Measurements from ENCODE around the gene SHPK. TPM values are rescaled to one million over a fixed set of nuclear protein-coding genes. Genes with fewer than 3 reads are reported as not detected.

Gene SHPK
- total RNA-seq, 1 experiment from 2014 or later: 8.4 TPM

DNA sequence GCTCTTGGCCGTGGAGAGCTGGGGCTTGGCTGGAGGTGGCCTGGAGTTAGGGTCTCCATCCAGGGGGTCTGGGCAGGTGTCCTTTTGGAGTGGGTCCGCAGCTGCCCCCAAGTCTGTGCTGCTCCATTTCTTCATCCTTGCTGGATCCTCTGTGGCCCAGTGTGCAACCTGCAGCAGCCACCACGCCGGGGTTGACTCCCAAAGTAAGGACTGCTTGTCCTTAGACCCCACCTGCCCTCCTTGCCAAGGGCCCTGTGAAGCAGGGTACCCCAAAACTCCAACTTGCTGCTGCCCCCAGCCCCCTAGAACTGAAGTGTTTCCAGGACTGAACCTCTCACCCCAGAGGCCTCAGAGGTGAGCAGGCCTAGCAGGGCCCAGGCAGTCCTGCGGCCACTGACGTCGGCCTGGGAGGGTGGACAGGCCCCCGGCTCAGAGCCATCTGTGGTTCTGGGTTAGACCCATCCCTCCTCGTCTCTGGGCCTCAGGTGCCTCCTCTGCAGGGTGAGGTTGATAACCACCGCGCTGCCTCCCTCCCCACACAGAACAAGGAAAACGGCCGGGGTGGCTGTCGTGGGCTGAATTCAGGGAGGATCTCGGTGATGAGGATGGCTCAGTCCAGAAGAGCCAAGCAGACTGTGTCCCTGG is 43.7 kb downstream of the SHPK start:
- Histone ChIP-seq H3K27ac (ENCODE audit: low read length) (no peak overlapping the region), H3K4me1 (ENCODE audit: control insufficient read depth, insufficient read depth, low read length) (no peaks in the 10 kb centered on the region), H3K4me3 (ENCODE audit: low read depth in 2 of 2, low read length in 2 of 2) (no peak overlapping the region), H3K27me3 (ENCODE audit: control insufficient read depth, insufficient read depth, low read length) (no peaks in the 10 kb centered on the region), H3K9me3 (ENCODE audit: control insufficient read depth, insufficient read depth, low read depth, low read length) (no peaks in the 10 kb centered on the region), H3K36me3 (ENCODE audit: control insufficient read depth, insufficient read depth, low read length) (no peaks in the 10 kb centered on the region)
- CTCF ChIA-PET: no interaction called here
- intact Hi-C loops (cut with micrococcal nuclease; ENCODE audit: unreplicated experiment) (no loop called here), in situ Hi-C loops (cut with HindIII; ENCODE audit: low pct_unique_long_range_greater_than_20kb, low sequenced_read_pairs) (no loop called here)
- no peak for ATAC-seq
- TF ChIP-seq, protein P1, sequence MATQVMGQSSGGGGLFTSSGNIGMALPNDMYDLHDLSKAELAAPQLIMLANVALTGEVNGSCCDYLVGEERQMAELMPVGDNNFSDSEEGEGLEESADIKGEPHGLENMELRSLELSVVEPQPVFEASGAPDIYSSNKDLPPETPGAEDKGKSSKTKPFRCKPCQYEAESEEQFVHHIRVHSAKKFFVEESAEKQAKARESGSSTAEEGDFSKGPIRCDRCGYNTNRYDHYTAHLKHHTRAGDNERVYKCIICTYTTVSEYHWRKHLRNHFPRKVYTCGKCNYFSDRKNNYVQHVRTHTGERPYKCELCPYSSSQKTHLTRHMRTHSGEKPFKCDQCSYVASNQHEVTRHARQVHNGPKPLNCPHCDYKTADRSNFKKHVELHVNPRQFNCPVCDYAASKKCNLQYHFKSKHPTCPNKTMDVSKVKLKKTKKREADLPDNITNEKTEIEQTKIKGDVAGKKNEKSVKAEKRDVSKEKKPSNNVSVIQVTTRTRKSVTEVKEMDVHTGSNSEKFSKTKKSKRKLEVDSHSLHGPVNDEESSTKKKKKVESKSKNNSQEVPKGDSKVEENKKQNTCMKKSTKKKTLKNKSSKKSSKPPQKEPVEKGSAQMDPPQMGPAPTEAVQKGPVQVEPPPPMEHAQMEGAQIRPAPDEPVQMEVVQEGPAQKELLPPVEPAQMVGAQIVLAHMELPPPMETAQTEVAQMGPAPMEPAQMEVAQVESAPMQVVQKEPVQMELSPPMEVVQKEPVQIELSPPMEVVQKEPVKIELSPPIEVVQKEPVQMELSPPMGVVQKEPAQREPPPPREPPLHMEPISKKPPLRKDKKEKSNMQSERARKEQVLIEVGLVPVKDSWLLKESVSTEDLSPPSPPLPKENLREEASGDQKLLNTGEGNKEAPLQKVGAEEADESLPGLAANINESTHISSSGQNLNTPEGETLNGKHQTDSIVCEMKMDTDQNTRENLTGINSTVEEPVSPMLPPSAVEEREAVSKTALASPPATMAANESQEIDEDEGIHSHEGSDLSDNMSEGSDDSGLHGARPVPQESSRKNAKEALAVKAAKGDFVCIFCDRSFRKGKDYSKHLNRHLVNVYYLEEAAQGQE (IDR thresholded peaks at IDR 0.05; ENCODE audit: insufficient read depth in 1 of 2, low read depth in 2 of 2, low read length in 1 of 2): no peak
- TF ChIP-seq SIN3A (IDR thresholded peaks at IDR 0.05; ENCODE audit: borderline replicate concordance, insufficient read depth, low read depth, low read length): no peak
- no TSS peak for BruUV-seq (replicated peaks)
- POLR2A ChIA-PET: no interaction called here
- no peak for DNase-seq (ENCODE audit: low read depth, low spot score)

- ATAC-seq: no peak
- POLR2A ChIA-PET: no interaction called here
- CTCF ChIA-PET: no interaction called here
- intact Hi-C loops (cut with micrococcal nuclease; ENCODE audit: unreplicated experiment): no loop called here
- Histone ChIP-seq H3K27me3 (ENCODE audit: control insufficient read depth, insufficient read depth, low read length) (no peaks in the 10 kb centered on the region), H3K4me3 (ENCODE audit: low read depth in 2 of 2, low read length in 2 of 2) (no peak overlapping the region), H3K36me3 (ENCODE audit: control insufficient read depth, insufficient read depth, low read length) (no peaks in the 10 kb centered on the region; the same call in 1 of the 2 replicates), H3K9me3 (ENCODE audit: control insufficient read depth, insufficient read depth, low read depth, low read length) (no peaks in the 10 kb centered on the region), H3K27ac (ENCODE audit: low read length) (no peak overlapping the region), H3K4me1 (ENCODE audit: control insufficient read depth, insufficient read depth, low read length) (no peaks in the 10 kb centered on the region)
- TF ChIP-seq SIN3A (IDR thresholded peaks at IDR 0.05; ENCODE audit: borderline replicate concordance, insufficient read depth, low read depth, low read length): no peak
- TF ChIP-seq, protein P2, sequence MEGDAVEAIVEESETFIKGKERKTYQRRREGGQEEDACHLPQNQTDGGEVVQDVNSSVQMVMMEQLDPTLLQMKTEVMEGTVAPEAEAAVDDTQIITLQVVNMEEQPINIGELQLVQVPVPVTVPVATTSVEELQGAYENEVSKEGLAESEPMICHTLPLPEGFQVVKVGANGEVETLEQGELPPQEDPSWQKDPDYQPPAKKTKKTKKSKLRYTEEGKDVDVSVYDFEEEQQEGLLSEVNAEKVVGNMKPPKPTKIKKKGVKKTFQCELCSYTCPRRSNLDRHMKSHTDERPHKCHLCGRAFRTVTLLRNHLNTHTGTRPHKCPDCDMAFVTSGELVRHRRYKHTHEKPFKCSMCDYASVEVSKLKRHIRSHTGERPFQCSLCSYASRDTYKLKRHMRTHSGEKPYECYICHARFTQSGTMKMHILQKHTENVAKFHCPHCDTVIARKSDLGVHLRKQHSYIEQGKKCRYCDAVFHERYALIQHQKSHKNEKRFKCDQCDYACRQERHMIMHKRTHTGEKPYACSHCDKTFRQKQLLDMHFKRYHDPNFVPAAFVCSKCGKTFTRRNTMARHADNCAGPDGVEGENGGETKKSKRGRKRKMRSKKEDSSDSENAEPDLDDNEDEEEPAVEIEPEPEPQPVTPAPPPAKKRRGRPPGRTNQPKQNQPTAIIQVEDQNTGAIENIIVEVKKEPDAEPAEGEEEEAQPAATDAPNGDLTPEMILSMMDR (IDR thresholded peaks at IDR 0.05): no peak
- TF ChIP-seq TCF7L2 (IDR thresholded peaks at IDR 0.05; ENCODE audit: low read depth, low read length): no peak
- no peak for TF ChIP-seq POLR2AphosphoS5 (IDR thresholded peaks at IDR 0.05; ENCODE audit: low read depth, low read length)
- TF ChIP-seq, protein P1 (IDR thresholded peaks at IDR 0.05; ENCODE audit: insufficient read depth in 1 of 2, low read depth in 2 of 2, low read length in 1 of 2): no peak
- BruUV-seq (replicated peaks): no TSS peak
- in situ Hi-C loops (cut with HindIII; ENCODE audit: low pct_unique_long_range_greater_than_20kb, low sequenced_read_pairs): no loop called here
- DNase-seq (ENCODE audit: low read depth, low spot score): no peak
Observed at GRCh38 chr17:3590768-3591167, 45.3 kb downstream of the SHPK start.

Measured in Panc1 (cell line).